NCI-H1694 (cell line): ENCODE measurements around the gene SLC2A13.
A peak's percentile ranks its signal among the peaks of the same experiment; 100 is the strongest.
"Not testable (repeated sequence)": the region's sequence is repeated elsewhere in the genome, so short reads cannot be mapped to it uniquely, and the experiment has no call there.

Experiments
- DNase-seq: peaks from one replicate; lab custom pipeline; 2025; lab: John Stamatoyannopoulos, UW

SLC2A13 gene

GRCh38 chr12:40034712-40035111, 71.2 kb downstream of the SLC2A13 start:
- no peak for DNase-seq

DNA sequence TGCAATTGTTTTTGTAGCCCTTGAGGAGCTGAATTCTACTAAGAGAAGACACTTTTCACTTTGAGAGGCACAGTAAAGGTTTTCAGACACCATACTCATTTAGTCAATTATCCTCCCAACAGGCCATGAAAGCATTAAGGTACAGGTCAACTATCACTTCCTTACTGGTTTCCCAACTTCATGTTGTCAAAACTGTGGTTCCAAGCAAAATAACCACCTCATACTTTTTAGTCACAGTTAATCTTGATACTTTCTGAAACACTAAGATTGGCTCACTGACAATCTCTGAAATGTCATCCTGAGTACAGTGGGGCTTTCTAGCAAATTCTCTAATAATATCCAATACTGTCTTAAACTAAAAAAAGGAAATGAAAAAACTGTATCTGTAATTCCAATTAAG, 71.7 kb downstream of the SLC2A13 start:
- DNase-seq: no peak

- no peak for DNase-seq
These were observed 72.6 kb downstream of the SLC2A13 start for GRCh38 chr12:40033242-40033630.

- no peak for DNase-seq
These were observed 73.2 kb downstream of the SLC2A13 start for GRCh38 chr12:40032433-40033241.

GRCh38 chr12:40031965-40032364, 73.9 kb downstream of the SLC2A13 start:
- no peak for DNase-seq

GRCh38 chr12:40030970-40031369, 74.9 kb downstream of the SLC2A13 start:
- DNase-seq: not testable (repeated sequence)

DNA sequence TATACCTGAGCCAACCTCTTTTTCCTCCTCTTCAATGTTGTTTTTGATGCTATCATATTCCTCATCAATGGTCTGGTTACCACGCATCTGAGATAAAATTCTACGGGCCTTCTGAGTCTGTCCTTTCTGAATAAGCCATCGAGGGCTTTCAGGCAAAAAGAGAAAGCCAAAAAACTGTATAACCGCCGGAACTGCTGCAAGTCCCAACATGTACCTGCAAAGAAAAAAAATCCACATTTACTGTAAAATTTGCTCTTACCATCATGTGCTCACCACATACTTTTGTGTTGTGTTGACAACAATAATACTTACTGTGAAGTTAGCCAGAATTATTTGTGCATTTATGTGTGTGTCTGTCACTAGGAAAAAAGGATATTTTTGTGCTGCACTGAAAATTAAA, 77.6 kb downstream of the SLC2A13 start:
- no peak for DNase-seq

- DNase-seq: no peak
These were observed 83.0 kb downstream of the SLC2A13 start for GRCh38 chr12:40022850-40023249.

DNA sequence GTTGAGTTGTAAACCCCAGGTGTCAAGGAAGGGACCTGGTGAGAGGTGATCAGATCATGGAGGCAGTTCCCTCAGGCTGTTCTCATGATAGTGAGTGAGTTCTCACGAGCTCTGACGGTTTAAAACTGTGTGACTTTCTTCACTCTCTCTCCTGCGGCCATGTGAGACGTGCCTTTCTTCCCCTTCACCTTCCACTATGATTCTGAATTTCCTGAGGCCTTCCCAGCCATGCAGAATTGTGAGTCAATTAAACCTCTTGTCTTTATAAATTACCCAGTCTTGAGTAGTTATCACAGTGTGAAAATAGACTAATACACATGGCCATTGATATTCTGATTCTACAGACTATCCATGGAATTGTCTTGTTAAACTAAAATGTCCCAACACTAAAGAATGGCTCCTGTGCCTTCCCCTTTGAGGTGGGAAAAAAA, 85.6 kb downstream of the SLC2A13 start:
- no peak for DNase-seq

GRCh38 chr12:40017488-40017887, 88.4 kb downstream of the SLC2A13 start:
- no peak for DNase-seq

DNA sequence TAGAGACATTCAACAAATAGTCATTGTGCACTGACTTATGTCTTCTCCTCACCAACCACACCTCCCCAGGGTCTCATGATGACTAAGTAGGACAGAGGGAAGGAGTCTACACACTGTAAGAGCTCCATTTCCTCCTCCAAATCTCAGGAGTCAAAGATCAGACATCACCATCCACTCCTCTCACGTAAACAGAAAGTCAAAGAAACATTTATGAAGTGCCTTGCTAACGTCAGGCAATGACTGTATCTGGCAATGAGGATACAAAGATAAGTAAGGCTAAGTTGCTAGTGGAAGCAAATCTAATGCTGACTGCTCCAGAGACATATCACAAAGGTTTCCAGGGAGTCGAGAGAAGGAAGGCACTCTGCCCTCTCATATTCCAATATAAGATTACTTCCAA, 88.9 kb downstream of the SLC2A13 start:
- DNase-seq: no peak

- no peak for DNase-seq
These were observed 90.0 kb downstream of the SLC2A13 start for GRCh38 chr12:40015881-40016280.

GRCh38 chr12:40015345-40015744, 90.5 kb downstream of the SLC2A13 start:
- no peak for DNase-seq

DNA sequence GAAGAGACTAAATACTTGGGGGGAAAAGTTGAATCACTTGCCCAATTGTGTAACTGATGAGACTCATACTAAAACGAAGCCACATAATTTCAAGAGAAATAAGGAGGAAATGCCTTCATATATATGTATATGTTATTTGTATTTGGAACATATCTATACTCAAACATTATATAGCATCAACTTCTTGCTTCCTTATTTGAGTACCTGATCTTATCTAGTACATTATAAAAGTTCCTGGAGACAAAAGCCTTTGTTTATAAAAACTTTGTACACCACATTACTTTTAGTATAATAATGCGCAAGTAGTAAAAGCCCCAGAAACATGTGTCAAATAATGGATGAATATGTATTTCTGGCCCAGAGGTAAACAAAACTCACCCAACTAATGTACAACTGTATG, 92.0 kb downstream of the SLC2A13 start:
- DNase-seq: no peak

GRCh38 chr12:40013292-40013691, 92.6 kb downstream of the SLC2A13 start:
- DNase-seq: no peak

DNA sequence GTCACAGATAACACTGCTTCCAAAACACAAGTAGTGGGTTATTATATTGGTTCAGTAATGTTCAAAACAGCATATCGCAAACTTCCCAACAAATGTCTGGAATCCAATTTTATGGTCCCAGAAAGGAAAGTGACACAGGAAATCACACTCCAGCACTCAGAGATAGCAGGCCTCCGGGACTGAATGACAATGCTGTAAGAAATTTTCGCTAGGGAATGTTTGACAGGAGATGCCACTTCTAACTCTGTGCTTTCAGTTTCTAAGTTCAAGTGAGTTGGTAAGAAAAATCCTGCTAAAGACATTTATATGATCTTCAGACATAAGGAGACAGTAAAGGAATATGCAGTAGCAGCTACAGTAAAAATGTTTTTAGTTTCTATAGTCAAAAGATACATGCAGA, 93.2 kb downstream of the SLC2A13 start:
- no peak for DNase-seq

GRCh38 chr12:40011775-40012129, 94.1 kb downstream of the SLC2A13 start:
- no peak for DNase-seq

- peak; percentile 55 for DNase-seq
These were observed 94.7 kb downstream of the SLC2A13 start for GRCh38 chr12:40010899-40011774.

GRCh38 chr12:40002178-40003169, 103.4 kb downstream of the SLC2A13 start:
- no peak for DNase-seq

- DNase-seq: no peak
These were observed 104.5 kb downstream of the SLC2A13 start for GRCh38 chr12:40001406-40001805.

GRCh38 chr12:40000884-40001283, 105.0 kb downstream of the SLC2A13 start:
- no peak for DNase-seq

GRCh38 chr12:39993268-39993667, 112.6 kb downstream of the SLC2A13 start:
- no peak for DNase-seq
